HEK293T (cell line): Measurements from ENCODE around the gene METTL25B.

Source experiments
- CTCF ChIA-PET: fragments of 350-600 bp; formaldehyde crosslinking; extraction: SDS; loops from one replicate; lab custom pipeline; 2021; ENCODE audit warnings: antibody characterized with exemption, inconsistent platforms; lab: Yijun Ruan, JAX
- POLR2A ChIA-PET: fragments of 350-600 bp; formaldehyde crosslinking; extraction: SDS; loops from one replicate; lab custom pipeline; 2020; ENCODE audit warnings: antibody characterized with exemption, inconsistent platforms; lab: Yijun Ruan, JAX
- DNase-seq: peaks from one replicate; pipeline ENCODE4 v3.0.0; 2012; ENCODE audit warnings: mixed read lengths; ENCODE audit errors: extremely low spot score
- ARNT ChIP-seq: fragments of 450-650 bp; IDR thresholded peaks from 2 replicates; pipeline ENCODE4 v1.6.1; 2017; ENCODE audit warnings: mild to moderate bottlenecking
- BHLHE40 ChIP-seq: fragments of 450-650 bp; IDR thresholded peaks from 2 replicates; pipeline ENCODE4 v1.6.1; 2016; ENCODE audit warnings: mild to moderate bottlenecking, moderate library complexity, borderline replicate concordance
- CTBP1 ChIP-seq: fragments of 450-650 bp; IDR thresholded peaks from 2 replicates; pipeline ENCODE4 v1.6.1; 2016; ENCODE audit warnings: borderline replicate concordance
- ELF4 ChIP-seq: fragments of 450-650 bp; IDR thresholded peaks from 2 replicates; pipeline ENCODE4 v1.6.1; 2017; ENCODE audit warnings: antibody characterized with exemption
- FOXA1 ChIP-seq: fragments of 450-650 bp; IDR thresholded peaks from 2 replicates; pipeline ENCODE4 v1.6.1; 2016; ENCODE audit warnings: mild to moderate bottlenecking
- FOXK2 ChIP-seq: fragments of 450-650 bp; IDR thresholded peaks from 2 replicates; pipeline ENCODE4 v1.6.1; 2016; ENCODE audit warnings: mild to moderate bottlenecking
- FOXM1 ChIP-seq: fragments of 450-650 bp; IDR thresholded peaks from 2 replicates; pipeline ENCODE4 v1.6.1; 2017; ENCODE audit warnings: mild to moderate bottlenecking, borderline replicate concordance
- HDGF ChIP-seq: fragments of 450-650 bp; IDR thresholded peaks from 2 replicates; pipeline ENCODE4 v1.6.1; 2017; ENCODE audit warnings: antibody characterized with exemption, borderline replicate concordance
- L3MBTL2 ChIP-seq: fragments of 450-650 bp; conservative IDR thresholded peaks from 2 replicates; pipeline ENCODE4 v1.6.1; 2016; ENCODE audit warnings: mild to moderate bottlenecking
- LEF1 ChIP-seq: fragments of 450-650 bp; IDR thresholded peaks from 2 replicates; pipeline ENCODE4 v1.6.1; 2017; ENCODE audit warnings: mild to moderate bottlenecking, borderline replicate concordance
- NFRKB ChIP-seq: fragments of 450-650 bp; IDR thresholded peaks from 2 replicates; pipeline ENCODE4 v1.6.1; 2016; ENCODE audit warnings: mild to moderate bottlenecking, moderate library complexity
- SP1 ChIP-seq: fragments of 450-650 bp; IDR thresholded peaks from 2 replicates; pipeline ENCODE4 v1.6.1; 2017
- SUZ12 ChIP-seq: fragments of 450-650 bp; IDR thresholded peaks from 2 replicates; pipeline ENCODE4 v1.6.1; 2016; ENCODE audit warnings: mild to moderate bottlenecking
- TARDBP ChIP-seq: fragments of 450-650 bp; IDR thresholded peaks from 2 replicates; pipeline ENCODE4 v1.6.1; 2016
- ZNF384 ChIP-seq: fragments of 450-650 bp; IDR thresholded peaks from 2 replicates; pipeline ENCODE4 v1.6.1; 2016
- TF ChIP-seq, protein P1 (sequence below): fragments of 450-650 bp; IDR thresholded peaks from 2 replicates; pipeline ENCODE4 v1.6.1; 2016

The METTL25B gene

DNA sequence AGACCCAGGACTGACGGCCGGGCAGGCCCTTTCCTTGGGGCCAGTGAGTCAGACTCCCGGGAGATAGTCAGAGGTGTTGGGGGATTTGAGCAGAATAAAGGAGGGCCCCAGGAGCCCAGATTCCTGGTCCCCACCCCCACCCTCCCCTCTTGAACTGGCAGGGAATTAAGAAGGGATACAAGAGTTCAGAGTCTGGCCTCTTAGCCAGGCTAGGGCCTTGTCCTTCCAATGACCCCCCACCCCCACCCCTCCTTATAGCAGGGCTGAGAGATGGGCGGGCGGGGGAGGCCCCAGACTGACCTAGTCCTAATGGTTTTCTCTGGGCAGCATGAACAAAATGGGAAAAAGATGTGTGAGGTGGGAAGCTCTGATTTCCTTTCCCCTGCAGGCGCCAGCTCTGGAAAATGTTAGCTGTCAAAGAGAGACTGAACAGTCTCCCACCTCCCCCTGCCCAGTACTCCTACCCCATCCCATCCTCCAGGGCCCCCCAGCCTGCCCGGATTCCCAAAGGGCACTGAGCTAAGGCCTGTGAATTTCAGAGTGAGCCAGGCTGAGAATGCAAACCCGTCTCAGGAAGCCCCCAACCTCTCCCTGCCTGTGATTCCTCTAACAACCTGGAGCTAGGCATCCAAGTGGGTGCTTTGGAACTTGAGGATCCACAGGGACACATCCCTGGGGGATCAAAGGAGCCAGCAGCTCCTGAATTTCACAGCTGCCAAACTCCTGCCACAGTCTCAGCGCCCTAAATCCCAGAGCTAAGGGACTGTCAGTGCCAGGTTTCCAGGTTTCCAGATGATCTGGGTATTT lies 17.1 kb upstream of the METTL25B start:
- no peak for DNase-seq
- no peak for TF ChIP-seq BHLHE40
- no peak for TF ChIP-seq NFRKB
- TF ChIP-seq L3MBTL2 = no peak
- TF ChIP-seq, protein P1, sequence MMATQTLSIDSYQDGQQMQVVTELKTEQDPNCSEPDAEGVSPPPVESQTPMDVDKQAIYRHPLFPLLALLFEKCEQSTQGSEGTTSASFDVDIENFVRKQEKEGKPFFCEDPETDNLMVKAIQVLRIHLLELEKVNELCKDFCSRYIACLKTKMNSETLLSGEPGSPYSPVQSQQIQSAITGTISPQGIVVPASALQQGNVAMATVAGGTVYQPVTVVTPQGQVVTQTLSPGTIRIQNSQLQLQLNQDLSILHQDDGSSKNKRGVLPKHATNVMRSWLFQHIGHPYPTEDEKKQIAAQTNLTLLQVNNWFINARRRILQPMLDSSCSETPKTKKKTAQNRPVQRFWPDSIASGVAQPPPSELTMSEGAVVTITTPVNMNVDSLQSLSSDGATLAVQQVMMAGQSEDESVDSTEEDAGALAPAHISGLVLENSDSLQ = no peak
- TF ChIP-seq ARNT = no peak
- TF ChIP-seq ELF4 = no peak
- TF ChIP-seq FOXK2 = no peak
- TF ChIP-seq CTBP1 = no peak
- no peak for TF ChIP-seq TARDBP
- no peak for TF ChIP-seq FOXA1
- no peak for TF ChIP-seq ZNF384
- no peak for TF ChIP-seq SP1
- TF ChIP-seq HDGF = no peak
- no peak for TF ChIP-seq LEF1
- TF ChIP-seq FOXM1 = no peak
- TF ChIP-seq SUZ12 = no peak
- CTCF ChIA-PET = interaction anchor here (0.8 to 20.6 kb wide), 8 partner anchors 9 to 181 kb away, joined by 3 to 429 read pairs (median 4); partner anchors contain the start of genes ISG20L2 and METTL25B
- POLR2A ChIA-PET = interaction anchor here (0.7 to 3.1 kb wide), 5 partner anchors 15 to 119 kb away, joined by 3 to 18 read pairs (median 4); partner anchors contain the start of genes ISG20L2, METTL25B and NAXE

DNA sequence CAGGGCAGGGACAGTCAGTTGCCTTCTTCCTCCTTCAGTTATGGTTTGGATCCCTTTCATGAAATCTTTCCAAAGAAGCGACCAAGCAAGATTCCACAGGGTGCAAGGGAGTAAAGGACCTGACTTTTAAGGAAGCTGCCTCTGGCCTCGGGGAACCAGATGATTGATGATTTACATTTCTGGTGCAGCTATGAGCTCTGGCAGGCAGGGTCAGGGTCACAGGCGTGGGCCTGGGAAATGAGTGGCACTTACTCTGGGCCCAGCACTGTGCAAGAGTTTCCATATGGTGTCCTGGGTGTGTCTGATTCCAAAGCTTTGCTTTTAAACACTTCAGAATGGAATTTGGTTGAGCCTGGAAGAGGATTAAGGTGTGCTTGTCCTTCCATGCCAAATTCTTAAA lies 15.6 kb upstream of the METTL25B start:
- DNase-seq = no peak
- TF ChIP-seq HDGF = no peak
- no peak for TF ChIP-seq L3MBTL2
- TF ChIP-seq ELF4 = no peak
- no peak for TF ChIP-seq FOXK2
- TF ChIP-seq, protein P1 = no peak; the same call in 1 of the 2 replicates
- no peak for TF ChIP-seq BHLHE40
- no peak for TF ChIP-seq SUZ12
- TF ChIP-seq NFRKB = no peak
- TF ChIP-seq ARNT = no peak
- TF ChIP-seq SP1 = no peak
- TF ChIP-seq FOXM1 = no peak
- no peak for TF ChIP-seq LEF1
- TF ChIP-seq ZNF384 = no peak
- no peak for TF ChIP-seq TARDBP
- TF ChIP-seq CTBP1 = no peak
- TF ChIP-seq FOXA1 = no peak
- ChIA-PET CTCF (interaction anchor here (1.3 to 20.6 kb wide), 3 partner anchors 14 to 215 kb away, joined by 3 to 429 read pairs (median 22); no protein-coding TSS in a partner anchor), POLR2A (interaction anchor here (1.3 to 3.1 kb wide), 2 partner anchors 16 to 23 kb away, joined by 8 to 18 read pairs; partner anchors contain the start of genes ISG20L2 and METTL25B)

DNA sequence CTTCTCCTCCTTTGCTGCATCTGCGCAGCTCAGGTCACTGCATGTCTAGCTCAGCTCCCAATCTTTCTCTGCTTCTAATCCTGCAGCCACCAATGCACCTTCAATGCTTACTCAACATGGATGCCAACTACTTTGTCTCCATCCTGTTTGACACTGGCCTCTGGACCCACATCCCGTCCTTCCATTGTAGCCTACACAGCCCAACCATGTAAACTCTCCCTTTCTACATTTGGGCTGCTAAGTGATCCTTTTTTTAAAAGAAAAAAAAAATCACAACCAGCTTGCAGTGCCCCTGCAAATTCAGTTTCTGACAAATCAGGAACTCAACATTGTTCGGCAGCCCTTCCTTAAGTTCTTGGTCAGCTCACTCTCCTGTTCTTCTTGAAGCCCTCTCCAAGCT lies 13.4 kb upstream of the METTL25B start:
- TF ChIP-seq FOXA1 (no peak), ZNF384 (no peak), NFRKB (no peak), TARDBP (no peak), SP1 (no peak), ARNT (no peak), HDGF (no peak), SUZ12 (no peak), BHLHE40 (no peak)
- TF ChIP-seq, protein P1 = no peak
- ChIA-PET POLR2A (interaction anchor here (0.9 to 3.3 kb wide), 3 partner anchors 11 to 90 kb away, joined by 3 to 15 read pairs (median 5); partner anchors contain the start of genes ISG20L2 and METTL25B), CTCF (interaction anchor here (0.7 to 20.6 kb wide), 4 partner anchors 9 to 55 kb away, joined by 3 to 429 read pairs (median 20); partner anchors contain the start of gene CRABP2)
- no peak for DNase-seq

DNA sequence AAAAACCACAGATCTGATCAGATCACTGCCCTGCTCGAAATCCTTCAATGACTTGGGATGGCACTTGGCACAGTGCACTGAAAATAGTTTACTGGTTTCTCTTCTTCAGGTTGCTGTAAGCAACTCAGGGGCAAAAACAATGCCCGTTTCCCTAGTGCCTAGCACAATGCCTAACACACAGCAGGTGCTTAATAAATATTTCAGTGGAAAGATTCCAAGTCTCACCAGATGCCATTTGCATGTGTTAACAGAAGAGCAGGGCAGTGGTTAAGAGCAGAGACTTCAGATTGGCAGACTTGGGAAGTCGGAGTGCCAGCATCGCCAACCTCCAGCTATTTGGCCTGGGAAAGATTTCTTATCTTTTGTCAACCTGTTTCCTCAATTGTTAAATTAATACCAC lies 10.9 kb upstream of the METTL25B start:
- no peak for TF ChIP-seq L3MBTL2
- TF ChIP-seq HDGF = no peak
- TF ChIP-seq SUZ12 = no peak
- TF ChIP-seq FOXM1 = no peak
- no peak for TF ChIP-seq FOXK2
- no peak for TF ChIP-seq TARDBP
- TF ChIP-seq FOXA1 = no peak
- TF ChIP-seq, protein P1 = no peak
- no peak for TF ChIP-seq LEF1
- no peak for TF ChIP-seq ZNF384
- no peak for TF ChIP-seq ARNT
- no peak for TF ChIP-seq SP1
- no peak for TF ChIP-seq ELF4
- no peak for DNase-seq

More for the DNA sequence above, 10.9 kb upstream of the METTL25B start:
- ChIA-PET POLR2A (interaction anchor here (0.6 kb wide), 1 partner anchor 172 kb away, joined by 3 read pairs; no protein-coding TSS in a partner anchor), CTCF (interaction anchor here (0.6 to 20.6 kb wide), 3 partner anchors 9 to 175 kb away, joined by 3 to 429 read pairs (median 6); no protein-coding TSS in a partner anchor)
